GM12878 (cell line): Measurements from ENCODE around the gene IGF1R. TPM values are rescaled to one million over a fixed set of nuclear protein-coding genes. Genes with fewer than 3 reads are reported as not detected.

Experiments
- ATAC-seq: fragments of 200-7000 bp; cut with Tn5 transposase; 3 replicates; pipeline ENCODE4 v1.9.1; 2020; ENCODE audit warnings: mild to moderate bottlenecking, moderate library complexity
- BruUV-seq: library from RNA; stranded (reverse); fragments of 400-500 nt; replicated peaks from 2 replicates; lab custom pipeline; 2021; lab: Mats Ljungman, UMichigan
- CTCF ChIA-PET: fragments of 300-600 bp; sonication (Branson Sonifier 250); formaldehyde crosslinking; extraction: SDS; loops from one replicate; lab custom pipeline; 2021; ENCODE audit warnings: inconsistent platforms; lab: Yijun Ruan, JAX
- POLR2A ChIA-PET: fragments of 350-600 bp; formaldehyde crosslinking; extraction: SDS; loops from one replicate; lab custom pipeline; 2021; ENCODE audit warnings: inconsistent platforms; lab: Charles Lee
- RAD21 ChIA-PET: fragments of 300-600 bp; sonication (Branson Sonifier 250); formaldehyde crosslinking; loops from one replicate; lab custom pipeline; 2023; ENCODE audit warnings: antibody characterized with exemption; ENCODE audit not compliant: unreplicated experiment; lab: Charles Lee
- SMC1A ChIA-PET: fragments of 300-600 bp; sonication (Branson Sonifier 250); formaldehyde crosslinking; loops from one replicate; lab custom pipeline; 2023; ENCODE audit not compliant: unreplicated experiment, uncharacterized antibody; lab: Charles Lee
- DNase-seq: peaks from one replicate; pipeline ENCODE4 v3.0.0-alpha.2; 2011; ENCODE audit warnings: low read depth, low spot score
- FAIRE-seq: peaks from 3 replicates; lab custom pipeline; 2011; peaks lifted over from hg19 to GRCh38; lab: Jason Lieb, UNC
- H2AFZ ChIP-seq: 2 replicates; pipeline ENCODE4 v1.6.0; 2011; ENCODE audit warnings: low read depth, low read length, control low read depth; ENCODE audit not compliant: control insufficient read depth
- H3K27ac ChIP-seq: 2 replicates; pipeline ENCODE4 v1.5.1; 2011; ENCODE audit warnings: control low read depth; ENCODE audit not compliant: control insufficient read depth, insufficient read depth
- H3K27me3 ChIP-seq, 2 experiments: replicated peaks in 1 of 2; 2 replicates each; pipeline versions ENCODE4 v1.6.0 to v1.6.1; 2011; ENCODE audit warnings: low read length in 1 of 2; ENCODE audit not compliant: control insufficient read depth in 2 of 2, insufficient read depth in 2 of 2
- H3K36me3 ChIP-seq, 2 experiments: 2 replicates each; pipeline ENCODE4 v1.5.1; 2011; ENCODE audit warnings: low read length in 1 of 2; ENCODE audit not compliant: control insufficient read depth in 2 of 2, insufficient read depth in 2 of 2
- H3K4me1 ChIP-seq: 2 replicates; pipeline ENCODE4 v1.6.1; 2011; ENCODE audit warnings: mild to moderate bottlenecking, low read length, moderate library complexity, mixed read lengths; ENCODE audit not compliant: control insufficient read depth, insufficient read depth
- H3K4me2 ChIP-seq: 2 replicates; pipeline ENCODE4 v1.6.0; 2011; ENCODE audit warnings: control low read depth; ENCODE audit not compliant: control insufficient read depth, insufficient read depth
- H3K4me3 ChIP-seq: fragments of 200-600 bp; sonication (generic); 2 replicates; pipeline ENCODE4 v1.5.1; 2016
- H3K79me2 ChIP-seq: 2 replicates; pipeline ENCODE4 v1.6.0; 2011; ENCODE audit warnings: low read length; ENCODE audit not compliant: control insufficient read depth, insufficient read depth
- H3K9ac ChIP-seq: 2 replicates; pipeline ENCODE4 v1.8.0; 2011; ENCODE audit warnings: low read length, control low read depth, mixed read lengths; ENCODE audit not compliant: control insufficient read depth, insufficient read depth
- H3K9me3 ChIP-seq: replicated peaks from 3 replicates; pipeline ENCODE4 v1.5.1; 2011; ENCODE audit warnings: mild to moderate bottlenecking, low read length; ENCODE audit not compliant: control insufficient read depth, insufficient read depth
- H4K20me1 ChIP-seq: 2 replicates; pipeline ENCODE4 v1.6.0; 2011; ENCODE audit not compliant: control insufficient read depth, insufficient read depth
- BMI1 ChIP-seq: fragments of 450-650 bp; IDR thresholded peaks from 2 replicates; pipeline ENCODE4 v1.6.1; 2016; ENCODE audit warnings: mild to moderate bottlenecking, moderate library complexity, borderline replicate concordance
- FOXK2 ChIP-seq: fragments of 450-650 bp; IDR thresholded peaks from 2 replicates; pipeline ENCODE4 v1.6.1; 2017; ENCODE audit warnings: mild to moderate bottlenecking, moderate library complexity
- FOXM1 ChIP-seq: IDR thresholded peaks from 2 replicates; pipeline ENCODE4 v1.6.1; 2012; ENCODE audit warnings: low read depth, mild to moderate bottlenecking, inconsistent platforms, low read length, moderate library complexity
- KAT2A ChIP-seq: conservative IDR thresholded peaks from 2 replicates; pipeline ENCODE4 v1.6.1; 2011; ENCODE audit warnings: low read depth, low read length; ENCODE audit not compliant: control insufficient read depth
- MEF2A ChIP-seq: IDR thresholded peaks from 2 replicates; pipeline ENCODE4 v1.6.1; 2011; ENCODE audit warnings: low read depth, mild to moderate bottlenecking, low read length, moderate library complexity; ENCODE audit not compliant: insufficient read depth
- NFIC ChIP-seq: IDR thresholded peaks from 2 replicates; pipeline ENCODE4 v1.6.1; 2012; ENCODE audit warnings: low read depth, mild to moderate bottlenecking, inconsistent platforms, low read length, moderate library complexity
- RB1 ChIP-seq: fragments of 450-650 bp; formaldehyde crosslinking; IDR thresholded peaks from 2 replicates; pipeline ENCODE4 v1.6.1; 2017; ENCODE audit warnings: mild to moderate bottlenecking, borderline replicate concordance
- SMAD1 ChIP-seq: fragments of 450-650 bp; IDR thresholded peaks from 2 replicates; pipeline ENCODE4 v1.6.1; 2018; ENCODE audit warnings: mild to moderate bottlenecking, low read depth; ENCODE audit not compliant: partially characterized antibody
- SUPT20H ChIP-seq: IDR thresholded peaks from 2 replicates; pipeline ENCODE4 v1.6.1; 2011; ENCODE audit warnings: low read depth, mild to moderate bottlenecking, low read length, moderate library complexity, borderline replicate concordance; ENCODE audit not compliant: control insufficient read depth
- TARDBP ChIP-seq: IDR thresholded peaks from 2 replicates; pipeline ENCODE4 v1.6.1; 2016; ENCODE audit warnings: borderline replicate concordance
- ZBED1 ChIP-seq: IDR thresholded peaks from 2 replicates; pipeline ENCODE4 v1.6.1; 2016; ENCODE audit warnings: borderline replicate concordance
- WGBS: methylation state at CpG from one replicate; pipeline ENCODE4 v1.1.6; 2016; ENCODE audit warnings: low lambda C conversion rate; ENCODE audit not compliant: insufficient replicate concordance, insufficient coverage; ENCODE audit errors: missing lambda C conversion rate; 5-methylcytosine and 5-hydroxymethylcytosine counted together
- in situ Hi-C: fragments of 300-500 bp; cut with MboI; formaldehyde crosslinking; loops from 9 replicates; pipeline ENCODE4 v1.14.3; 2018; ENCODE audit warnings: mixed read lengths
- intact Hi-C: fragments of 100-400 bp; cut with micrococcal nuclease; formaldehyde crosslinking; loops from one replicate; pipeline ENCODE4 v1.14.2; 2022; ENCODE audit not compliant: unreplicated experiment
- polyA plus RNA-seq, 11 experiments: library from polyadenylated mRNA; depleted of rRNA in 4 of 11; unstranded in 6 of 11; stranded (reverse) in 5 of 11; fragments of >200 nt; fragmentation: Nextera tagmentation in 4 of 11; fragmentation: Illumina TruSeq in 1 of 11; extraction: Ambion mirVana in 4 of 11; extraction: Trizol in 1 of 11; gene quantifications; 1 replicate in 1 of 11; 2 replicates in 10 of 11; pipeline versions ENCODE4 v1.2.1 to v1.2.3, GENCODE V29; 2011 to 2016; ENCODE audit warnings: inconsistent platforms in 2 of 11, missing spikeins in 2 of 11, low read depth in 1 of 11
- total RNA-seq, 4 experiments: library from RNA; depleted of rRNA in 3 of 4; stranded (reverse); fragments of >200 nt in 3 of 4; fragmentation: Illumina TruSeq in 1 of 4; extraction: Trizol in 1 of 4; gene quantifications; 2 replicates each; pipeline versions ENCODE4 v1.2.1 to v1.2.3, GENCODE V29; 2013 to 2021
- TF ChIP-seq, protein P1 (sequence below): fragments of 450-650 bp; IDR thresholded peaks from 2 replicates; pipeline ENCODE4 v1.6.1; 2016; ENCODE audit warnings: mild to moderate bottlenecking
- TF ChIP-seq, protein P2 (sequence below): fragments of 150-350 bp; IDR thresholded peaks from 2 replicates; pipeline ENCODE4 v1.6.1; 2014; ENCODE audit warnings: mild to moderate bottlenecking, low read depth, low read length

Gene IGF1R
- total and polyA plus RNA-seq, 10 of the 15 experiments (the other 5 are each of a cell fraction or from before 2014, with no cell fraction given), result 0.03 to 2.7 (median 0.66) TPM

DNA sequence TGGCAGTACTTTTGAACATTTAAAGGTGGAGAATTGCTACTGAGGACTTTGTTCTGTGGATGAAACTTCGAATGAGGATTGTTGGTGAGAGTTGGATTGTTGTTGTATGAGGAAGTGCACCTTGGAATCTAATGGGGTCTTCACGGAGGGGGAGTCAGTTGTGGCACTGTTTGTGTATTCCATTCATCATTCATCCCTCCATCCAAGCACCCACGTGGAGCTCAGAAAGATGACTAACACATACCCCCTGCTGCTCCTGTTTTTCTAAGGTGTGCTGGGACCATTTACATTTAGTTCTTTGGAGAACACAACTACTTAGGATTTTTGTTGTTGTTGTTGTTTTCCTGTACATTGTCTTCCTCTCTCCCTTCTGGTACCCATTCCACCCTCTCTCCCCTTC is 122.6 kb downstream of the IGF1R start:
- WGBS, result 8% methylated on average over 3 of the region's 3 CpGs
- in situ Hi-C loops (loop anchor here (10.0 kb wide), 1 partner anchor 444 kb away; no protein-coding TSS in a partner anchor), intact Hi-C loops (no loop called here)
- POLR2A ChIA-PET, result no interaction called here
- no peak for ATAC-seq
- Histone ChIP-seq H3K79me2 (no peaks in the 10 kb centered on the region), H3K36me3 (no peaks in the 10 kb centered on the region), H3K4me3 (no peak overlapping the region), H3K9me3 (no peaks in the 10 kb centered on the region), H3K4me1 (peaks cover 9% of the 10 kb centered on the region), H3K27ac (no peak overlapping the region), H3K27me3 (no peaks in the 10 kb centered on the region; a peak in 1 of 4 replicates), H2AFZ (no peak overlapping the region), H3K4me2 (no peak overlapping the region), H4K20me1 (no peaks in the 10 kb centered on the region), H3K9ac (no peak overlapping the region)
- CTCF ChIA-PET, result interaction anchor here (0.6 to 1.4 kb wide), 2 partner anchors 88 to 305 kb away, joined by 3 to 6 read pairs; no protein-coding TSS in a partner anchor
- no peak for FAIRE-seq
- no TSS peak for BruUV-seq
- DNase-seq, result no peak
- SMC1A ChIA-PET, result interaction anchor here (1.2 kb wide), 1 partner anchor 316 kb away, joined by 3 read pairs; no protein-coding TSS in a partner anchor
- RAD21 ChIA-PET, result interaction anchor here (1.8 kb wide), 1 partner anchor 80 kb away, joined by 4 read pairs; no protein-coding TSS in a partner anchor
- no peak for TF ChIP-seq ZBED1
- no peak for TF ChIP-seq KAT2A

- Histone ChIP-seq H3K9ac (no peak overlapping the region), H3K27ac (no peak overlapping the region), H3K36me3 (no peaks in the 10 kb centered on the region), H3K79me2 (no peaks in the 10 kb centered on the region), H2AFZ (no peak overlapping the region), H4K20me1 (no peaks in the 10 kb centered on the region), H3K27me3 (no peaks in the 10 kb centered on the region; a peak in 1 of 4 replicates), H3K9me3 (no peaks in the 10 kb centered on the region), H3K4me3 (no peak overlapping the region), H3K4me2 (no peak overlapping the region), H3K4me1 (peaks cover 13% of the 10 kb centered on the region)
- ChIA-PET POLR2A (no interaction called here), CTCF (interaction anchor here (0.6 to 1.4 kb wide), 3 partner anchors 11 to 304 kb away, joined by 3 to 6 read pairs (median 3); no protein-coding TSS in a partner anchor), SMC1A (interaction anchor here (0.7 to 1.2 kb wide), 2 partner anchors 110 to 316 kb away, joined by 3 read pairs; no protein-coding TSS in a partner anchor), RAD21 (interaction anchor here (1.8 kb wide), 1 partner anchor 80 kb away, joined by 4 read pairs; no protein-coding TSS in a partner anchor)
- 16% methylated on average over 4 of the region's 4 CpGs for WGBS
- ATAC-seq (no peak), FAIRE-seq (no peak), DNase-seq (no peak)
- intact Hi-C loops (no loop called here), in situ Hi-C loops (loop anchor here (10.0 kb wide), 1 partner anchor 443 kb away; no protein-coding TSS in a partner anchor)
- no TSS peak for BruUV-seq
- no peak for TF ChIP-seq TARDBP
- no peak for TF ChIP-seq MEF2A
- TF ChIP-seq, protein P1, sequence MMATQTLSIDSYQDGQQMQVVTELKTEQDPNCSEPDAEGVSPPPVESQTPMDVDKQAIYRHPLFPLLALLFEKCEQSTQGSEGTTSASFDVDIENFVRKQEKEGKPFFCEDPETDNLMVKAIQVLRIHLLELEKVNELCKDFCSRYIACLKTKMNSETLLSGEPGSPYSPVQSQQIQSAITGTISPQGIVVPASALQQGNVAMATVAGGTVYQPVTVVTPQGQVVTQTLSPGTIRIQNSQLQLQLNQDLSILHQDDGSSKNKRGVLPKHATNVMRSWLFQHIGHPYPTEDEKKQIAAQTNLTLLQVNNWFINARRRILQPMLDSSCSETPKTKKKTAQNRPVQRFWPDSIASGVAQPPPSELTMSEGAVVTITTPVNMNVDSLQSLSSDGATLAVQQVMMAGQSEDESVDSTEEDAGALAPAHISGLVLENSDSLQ, result no peak
- no peak for TF ChIP-seq SMAD1
- TF ChIP-seq RB1, result no peak
- TF ChIP-seq, protein P2, sequence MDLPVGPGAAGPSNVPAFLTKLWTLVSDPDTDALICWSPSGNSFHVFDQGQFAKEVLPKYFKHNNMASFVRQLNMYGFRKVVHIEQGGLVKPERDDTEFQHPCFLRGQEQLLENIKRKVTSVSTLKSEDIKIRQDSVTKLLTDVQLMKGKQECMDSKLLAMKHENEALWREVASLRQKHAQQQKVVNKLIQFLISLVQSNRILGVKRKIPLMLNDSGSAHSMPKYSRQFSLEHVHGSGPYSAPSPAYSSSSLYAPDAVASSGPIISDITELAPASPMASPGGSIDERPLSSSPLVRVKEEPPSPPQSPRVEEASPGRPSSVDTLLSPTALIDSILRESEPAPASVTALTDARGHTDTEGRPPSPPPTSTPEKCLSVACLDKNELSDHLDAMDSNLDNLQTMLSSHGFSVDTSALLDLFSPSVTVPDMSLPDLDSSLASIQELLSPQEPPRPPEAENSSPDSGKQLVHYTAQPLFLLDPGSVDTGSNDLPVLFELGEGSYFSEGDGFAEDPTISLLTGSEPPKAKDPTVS, result no peak
- no peak for TF ChIP-seq FOXK2
- TF ChIP-seq FOXM1, result no peak
- no peak for TF ChIP-seq SUPT20H
- no peak for TF ChIP-seq NFIC
- TF ChIP-seq BMI1, result no peak
These were observed 123.2 kb downstream of the IGF1R start for GRCh38 chr15:98771541-98771940.
